ENCODE measurements around the gene OR10K1.

DNA sequence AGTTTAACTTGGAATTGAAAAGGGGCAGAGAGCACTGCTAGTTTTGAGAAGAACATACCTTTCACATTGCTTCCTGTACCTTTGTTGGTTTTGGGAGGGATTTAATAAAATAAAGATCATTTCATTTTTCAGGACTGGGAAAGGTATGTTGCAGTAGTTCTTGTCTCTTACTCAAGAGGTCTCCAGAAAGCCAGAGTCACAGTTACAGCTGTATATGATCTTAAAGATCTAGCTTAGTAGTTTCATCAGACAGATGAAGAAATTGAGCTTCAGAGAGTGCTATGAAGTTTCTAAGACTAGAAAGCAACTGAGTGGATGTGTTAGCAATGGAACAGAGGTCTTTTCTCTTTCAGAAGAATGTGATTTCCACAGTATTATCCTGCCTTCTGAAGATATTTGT is 36.6 kb upstream of the OR10K1 start:
- TF ChIP-seq, protein P1, sequence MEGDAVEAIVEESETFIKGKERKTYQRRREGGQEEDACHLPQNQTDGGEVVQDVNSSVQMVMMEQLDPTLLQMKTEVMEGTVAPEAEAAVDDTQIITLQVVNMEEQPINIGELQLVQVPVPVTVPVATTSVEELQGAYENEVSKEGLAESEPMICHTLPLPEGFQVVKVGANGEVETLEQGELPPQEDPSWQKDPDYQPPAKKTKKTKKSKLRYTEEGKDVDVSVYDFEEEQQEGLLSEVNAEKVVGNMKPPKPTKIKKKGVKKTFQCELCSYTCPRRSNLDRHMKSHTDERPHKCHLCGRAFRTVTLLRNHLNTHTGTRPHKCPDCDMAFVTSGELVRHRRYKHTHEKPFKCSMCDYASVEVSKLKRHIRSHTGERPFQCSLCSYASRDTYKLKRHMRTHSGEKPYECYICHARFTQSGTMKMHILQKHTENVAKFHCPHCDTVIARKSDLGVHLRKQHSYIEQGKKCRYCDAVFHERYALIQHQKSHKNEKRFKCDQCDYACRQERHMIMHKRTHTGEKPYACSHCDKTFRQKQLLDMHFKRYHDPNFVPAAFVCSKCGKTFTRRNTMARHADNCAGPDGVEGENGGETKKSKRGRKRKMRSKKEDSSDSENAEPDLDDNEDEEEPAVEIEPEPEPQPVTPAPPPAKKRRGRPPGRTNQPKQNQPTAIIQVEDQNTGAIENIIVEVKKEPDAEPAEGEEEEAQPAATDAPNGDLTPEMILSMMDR (IDR thresholded peaks at IDR 0.05; ENCODE audit: low read depth, low read length, missing input control): no peak
- TF ChIP-seq, protein P2, sequence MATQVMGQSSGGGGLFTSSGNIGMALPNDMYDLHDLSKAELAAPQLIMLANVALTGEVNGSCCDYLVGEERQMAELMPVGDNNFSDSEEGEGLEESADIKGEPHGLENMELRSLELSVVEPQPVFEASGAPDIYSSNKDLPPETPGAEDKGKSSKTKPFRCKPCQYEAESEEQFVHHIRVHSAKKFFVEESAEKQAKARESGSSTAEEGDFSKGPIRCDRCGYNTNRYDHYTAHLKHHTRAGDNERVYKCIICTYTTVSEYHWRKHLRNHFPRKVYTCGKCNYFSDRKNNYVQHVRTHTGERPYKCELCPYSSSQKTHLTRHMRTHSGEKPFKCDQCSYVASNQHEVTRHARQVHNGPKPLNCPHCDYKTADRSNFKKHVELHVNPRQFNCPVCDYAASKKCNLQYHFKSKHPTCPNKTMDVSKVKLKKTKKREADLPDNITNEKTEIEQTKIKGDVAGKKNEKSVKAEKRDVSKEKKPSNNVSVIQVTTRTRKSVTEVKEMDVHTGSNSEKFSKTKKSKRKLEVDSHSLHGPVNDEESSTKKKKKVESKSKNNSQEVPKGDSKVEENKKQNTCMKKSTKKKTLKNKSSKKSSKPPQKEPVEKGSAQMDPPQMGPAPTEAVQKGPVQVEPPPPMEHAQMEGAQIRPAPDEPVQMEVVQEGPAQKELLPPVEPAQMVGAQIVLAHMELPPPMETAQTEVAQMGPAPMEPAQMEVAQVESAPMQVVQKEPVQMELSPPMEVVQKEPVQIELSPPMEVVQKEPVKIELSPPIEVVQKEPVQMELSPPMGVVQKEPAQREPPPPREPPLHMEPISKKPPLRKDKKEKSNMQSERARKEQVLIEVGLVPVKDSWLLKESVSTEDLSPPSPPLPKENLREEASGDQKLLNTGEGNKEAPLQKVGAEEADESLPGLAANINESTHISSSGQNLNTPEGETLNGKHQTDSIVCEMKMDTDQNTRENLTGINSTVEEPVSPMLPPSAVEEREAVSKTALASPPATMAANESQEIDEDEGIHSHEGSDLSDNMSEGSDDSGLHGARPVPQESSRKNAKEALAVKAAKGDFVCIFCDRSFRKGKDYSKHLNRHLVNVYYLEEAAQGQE (IDR thresholded peaks at IDR 0.05): no peak
- TF ChIP-seq TAF1 (conservative IDR thresholded peaks at IDR 0.05) (no peak), RAD21 (IDR thresholded peaks at IDR 0.05) (no peak), EGR1 (IDR thresholded peaks at IDR 0.05; ENCODE audit: low read depth in 2 of 2) (no peak), YY1 (IDR thresholded peaks at IDR 0.05) (no peak), SP1 (IDR thresholded peaks at IDR 0.05) (no peak), RXRA (IDR thresholded peaks at IDR 0.05) (no peak), HNF4A (conservative IDR thresholded peaks at IDR 0.05) (no peak), HNF4G (IDR thresholded peaks at IDR 0.05) (no peak)

Measured in liver (tissue), 3 donors.